Ishikawa (cell line): Measurements from ENCODE around the gene AMIGO2.

Experiments
- CEBPB ChIP-seq: IDR thresholded peaks from 2 replicates; pipeline ENCODE4 v1.6.1; 2012
- EGR1 ChIP-seq: IDR thresholded peaks from 2 replicates; pipeline ENCODE4 v1.6.1; 2012
- EP300 ChIP-seq: IDR thresholded peaks from 2 replicates; pipeline ENCODE4 v1.6.1; 2012; ENCODE audit warnings: borderline replicate concordance
- MAX ChIP-seq: IDR thresholded peaks from 2 replicates; pipeline ENCODE4 v1.6.1; 2012
- RAD21 ChIP-seq: IDR thresholded peaks from 2 replicates; pipeline ENCODE4 v1.6.1; 2012; ENCODE audit warnings: low read depth
- TAF1 ChIP-seq: IDR thresholded peaks from 2 replicates; pipeline ENCODE4 v1.6.1; 2012; ENCODE audit warnings: low read depth, mild to moderate bottlenecking
- TCF12 ChIP-seq: IDR thresholded peaks from 2 replicates; pipeline ENCODE4 v1.6.1; 2012; ENCODE audit warnings: low read depth
- TEAD4 ChIP-seq: IDR thresholded peaks from 2 replicates; pipeline ENCODE4 v1.6.1; 2012
- USF1 ChIP-seq: IDR thresholded peaks from 2 replicates; pipeline ENCODE4 v1.6.1; 2012
- YY1 ChIP-seq: IDR thresholded peaks from 2 replicates; pipeline ENCODE4 v1.6.1; 2012; ENCODE audit warnings: low read depth

DNA sequence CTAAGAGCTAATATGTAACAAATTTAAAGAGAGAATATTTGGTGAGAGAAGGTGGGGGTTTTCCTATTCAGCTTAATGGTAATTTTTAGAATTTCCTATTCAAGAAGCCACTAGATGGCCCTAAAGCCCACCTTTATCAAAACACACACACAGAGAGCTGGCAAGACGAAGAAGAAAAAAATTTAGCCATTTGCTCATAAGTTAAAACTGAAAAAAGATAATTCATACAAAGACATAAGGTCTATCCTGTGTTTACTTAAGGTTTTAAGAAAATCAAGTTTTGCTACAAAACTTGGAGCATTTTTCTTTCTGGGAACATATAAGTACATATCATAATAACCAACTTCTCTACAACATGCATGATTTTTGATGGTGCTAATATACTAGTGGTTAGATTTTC is 47.1 kb downstream of the AMIGO2 start:
- TF ChIP-seq EGR1 (no peak), MAX (no peak), TEAD4 (no peak), TAF1 (no peak), TCF12 (no peak), EP300 (no peak), RAD21 (peak; percentile 92), CEBPB (no peak), USF1 (no peak), YY1 (no peak)
